HG02885 (cell line): ENCODE measurements around the gene NRARP.

ENCODE experiments used
- ATAC-seq: cut with Tn5 transposase; IDR thresholded peaks from one replicate; pipeline ENCODE4 v1.9.1; 2021; ENCODE audit warnings: mild to moderate bottlenecking; ENCODE audit not compliant: unreplicated experiment, poor library complexity

Gene NRARP

GRCh38 chr9:137278721-137279711 lies 23.1 kb downstream of the NRARP start:
- no peak for ATAC-seq

- ATAC-seq, result no peak
Measured at GRCh38 chr9:137278061-137278701, 23.9 kb downstream of the NRARP start.

- peak; percentile 75 for ATAC-seq
Measured at GRCh38 chr9:137277329-137278041, 24.6 kb downstream of the NRARP start, which contains the start of gene TOR4A. Gene TOR4A (plus strand): TSS chr9:137277726. CDS start chr9:137278690, 964 bp downstream.

GRCh38 chr9:137276473-137277328 lies 25.4 kb downstream of the NRARP start:
- ATAC-seq, result no peak

GRCh38 chr9:137275588-137276472 lies 26.2 kb downstream of the NRARP start:
- ATAC-seq, result no peak

GRCh38 chr9:137275203-137275587 lies 26.9 kb downstream of the NRARP start:
- no peak for ATAC-seq

- ATAC-seq, result no peak
Measured at GRCh38 chr9:137273611-137274320, 28.3 kb downstream of the NRARP start.

- ATAC-seq, result no peak
Measured at GRCh38 chr9:137273095-137273490, 29.0 kb downstream of the NRARP start.

GRCh38 chr9:137272241-137273094 lies 29.6 kb downstream of the NRARP start:
- ATAC-seq, result no peak

- no peak for ATAC-seq
Measured at GRCh38 chr9:137271696-137272076, 30.4 kb downstream of the NRARP start.

GRCh38 chr9:137270929-137271695 lies 31.0 kb downstream of the NRARP start:
- ATAC-seq, result no peak

GRCh38 chr9:137269231-137269772 lies 32.8 kb downstream of the NRARP start:
- no peak for ATAC-seq

GRCh38 chr9:137268538-137269201 lies 33.4 kb downstream of the NRARP start:
- ATAC-seq, result no peak

- no peak for ATAC-seq
Measured at GRCh38 chr9:137267933-137268355, 34.1 kb downstream of the NRARP start.

GRCh38 chr9:137266585-137267453 lies 35.3 kb downstream of the NRARP start:
- no peak for ATAC-seq
